Trophoblast cell (in vitro differentiated cells and primary cell): ENCODE results near the gene TBX20.
"Not testable (repeated sequence)": the region's sequence is repeated elsewhere in the genome, so short reads cannot be mapped to it uniquely, and the experiment has no call there.

Source experiments
- DNase-seq, 2 donors: peaks; one replicate each; pipeline ENCODE4 v3.0.0-alpha.2; 2016
- H2AFZ ChIP-seq: 2 replicates; pipeline ENCODE4 v1.6.1; 2013; ENCODE audit warnings: low read length, moderate library complexity, mild to moderate bottlenecking; ENCODE audit not compliant: insufficient read depth, poor library complexity
- H2AK5ac ChIP-seq: 2 replicates; pipeline ENCODE4 v1.6.1; 2013; ENCODE audit warnings: mild to moderate bottlenecking, low read length
- H2BK120ac ChIP-seq: 2 replicates; pipeline ENCODE4 v1.6.1; 2013; ENCODE audit warnings: low read length, mild to moderate bottlenecking, moderate library complexity; ENCODE audit not compliant: insufficient read depth, poor library complexity
- H2BK12ac ChIP-seq: 2 replicates; pipeline ENCODE4 v1.6.1; 2013; ENCODE audit warnings: mild to moderate bottlenecking, low read length, moderate library complexity
- H2BK5ac ChIP-seq: 2 replicates; pipeline ENCODE4 v1.6.1; 2013; ENCODE audit warnings: low read length, low read depth, moderate library complexity, mild to moderate bottlenecking; ENCODE audit not compliant: poor library complexity
- H3K14ac ChIP-seq: 2 replicates; pipeline ENCODE4 v1.6.1; 2013; ENCODE audit warnings: mild to moderate bottlenecking, low read length
- H3K18ac ChIP-seq: 2 replicates; pipeline ENCODE4 v1.6.1; 2013; ENCODE audit warnings: mild to moderate bottlenecking, low read length
- H3K23ac ChIP-seq: 2 replicates; pipeline ENCODE4 v1.6.1; 2013; ENCODE audit warnings: low read length
- H3K27ac ChIP-seq: 2 replicates; pipeline ENCODE4 v1.5.1; 2013; ENCODE audit warnings: low read depth, mild to moderate bottlenecking, inconsistent platforms, low read length, moderate library complexity
- H3K27me3 ChIP-seq: 2 replicates; pipeline ENCODE4 v1.6.1; 2013; ENCODE audit warnings: inconsistent platforms, mild to moderate bottlenecking, low read length, moderate library complexity; ENCODE audit not compliant: insufficient read depth
- H3K36me3 ChIP-seq, 2 experiments: 1 replicate in 1 of 2; 2 replicates in 1 of 2; pipeline ENCODE4 v1.6.1; 2013; ENCODE audit warnings: low read length in 2 of 2, mild to moderate bottlenecking in 2 of 2, moderate library complexity in 1 of 2; ENCODE audit not compliant: insufficient read depth in 2 of 2, control insufficient read depth in 1 of 2
- H3K4ac ChIP-seq: 2 replicates; pipeline ENCODE4 v1.6.1; 2013; ENCODE audit warnings: low read depth, mild to moderate bottlenecking, low read length, moderate library complexity
- H3K4me1 ChIP-seq, 2 experiments: 1 replicate in 1 of 2; 2 replicates in 1 of 2; pipeline ENCODE4 v1.6.1; 2013; ENCODE audit warnings: low read length in 2 of 2, mild to moderate bottlenecking in 2 of 2, moderate library complexity in 1 of 2; ENCODE audit not compliant: insufficient read depth in 2 of 2, control insufficient read depth in 1 of 2
- H3K4me2 ChIP-seq: 2 replicates; pipeline ENCODE4 v1.6.1; 2013; ENCODE audit warnings: inconsistent platforms, mild to moderate bottlenecking, low read length, moderate library complexity
- H3K4me3 ChIP-seq: 2 replicates; pipeline ENCODE4 v1.5.1; 2013; ENCODE audit warnings: mild to moderate bottlenecking, low read depth, low read length, inconsistent platforms
- H3K79me1 ChIP-seq: one replicate; pipeline ENCODE4 v1.6.1; 2013; ENCODE audit warnings: low read length
- H3K79me2 ChIP-seq: 2 replicates; pipeline ENCODE4 v1.6.1; 2013; ENCODE audit warnings: low read length, mild to moderate bottlenecking; ENCODE audit not compliant: control insufficient read depth, insufficient read depth, poor library complexity
- H3K9ac ChIP-seq: 2 replicates; pipeline ENCODE4 v1.6.1; 2013; ENCODE audit warnings: mild to moderate bottlenecking, low read length
- H3K9me3 ChIP-seq: 2 replicates; pipeline ENCODE4 v1.6.1; 2013; ENCODE audit warnings: low read depth, mild to moderate bottlenecking, control low read depth, inconsistent platforms, low read length; ENCODE audit not compliant: insufficient read depth
- H4K12ac ChIP-seq: 2 replicates; pipeline ENCODE4 v1.6.1; 2013; ENCODE audit warnings: low read depth, mild to moderate bottlenecking, low read length, moderate library complexity
- H4K8ac ChIP-seq: 2 replicates; pipeline ENCODE4 v1.6.1; 2013; ENCODE audit warnings: low read depth, mild to moderate bottlenecking, low read length, moderate library complexity
- H4K91ac ChIP-seq: one replicate; pipeline ENCODE4 v1.6.1; 2013; ENCODE audit warnings: low read depth, mild to moderate bottlenecking, low read length, moderate library complexity
- WGBS: extraction: QIAGEN DNeasy Blood & Tissue Kit; methylation state at CpG from one replicate; pipeline ENCODE4 v1.1.7; 2013; ENCODE audit warnings: missing lambda C conversion rate; ENCODE audit not compliant: insufficient read length, insufficient coverage; ENCODE audit errors: extremely low coverage; 5-methylcytosine and 5-hydroxymethylcytosine counted together

Gene TBX20

DNA sequence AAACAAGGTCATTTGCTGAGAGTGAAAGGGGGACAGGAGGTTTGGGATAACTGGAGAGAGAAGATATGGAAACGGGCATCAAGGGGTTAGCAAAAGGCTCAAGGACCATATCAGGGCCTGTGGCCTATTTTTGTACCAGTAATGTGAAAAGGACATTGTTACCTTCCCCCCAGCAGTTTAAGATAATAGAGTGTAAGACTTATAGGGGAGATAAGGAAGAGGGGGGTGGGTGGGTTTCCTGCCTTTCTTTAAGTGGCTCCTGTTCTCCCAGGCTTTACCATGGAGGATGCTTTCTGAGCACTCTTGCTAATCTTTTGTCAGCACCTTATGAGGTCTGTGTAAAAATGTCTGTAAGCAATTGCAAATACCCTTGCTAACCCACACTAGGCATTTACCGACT is 80.7 kb downstream of the TBX20 start:
- H2AK5ac ChIP-seq, H3K9ac ChIP-seq, H3K9me3 ChIP-seq, H3K4me2 ChIP-seq, H3K27me3 ChIP-seq, H2AFZ ChIP-seq, H3K23ac ChIP-seq, H3K79me1 ChIP-seq, H4K8ac ChIP-seq, H4K91ac ChIP-seq, H2BK12ac ChIP-seq, H3K4ac ChIP-seq, H3K79me2 ChIP-seq, H3K4me3 ChIP-seq, H2BK5ac ChIP-seq, H3K36me3 ChIP-seq, H3K18ac ChIP-seq, H3K27ac ChIP-seq, H3K14ac ChIP-seq, DNase-seq, H4K12ac ChIP-seq, H2BK120ac ChIP-seq, H3K4me1 ChIP-seq: not testable (repeated sequence)
- WGBS = no CpG with 5 or more reads among the region's 2 CpGs

DNA sequence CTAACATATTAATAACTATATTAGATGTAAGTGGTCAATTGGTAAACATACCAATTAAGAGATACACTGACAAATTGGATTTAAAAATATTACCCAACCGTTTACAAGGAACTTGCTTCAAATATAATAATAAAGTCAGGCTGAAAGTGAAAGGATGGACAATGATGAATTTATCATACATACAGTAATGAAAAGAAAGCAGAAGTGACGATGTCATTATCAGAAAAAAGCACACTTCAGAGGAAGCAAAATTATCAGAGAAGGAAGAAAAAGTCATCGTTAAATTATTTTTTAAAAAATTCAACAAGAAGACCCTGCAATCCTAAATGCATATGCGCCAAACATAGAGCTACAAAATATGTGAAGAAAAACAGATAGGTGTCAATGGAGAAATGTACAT is 81.8 kb downstream of the TBX20 start:
- not testable (repeated sequence) for H3K4me1 ChIP-seq, H2AK5ac ChIP-seq, H4K12ac ChIP-seq, H3K27me3 ChIP-seq, H3K4me2 ChIP-seq, H3K14ac ChIP-seq, H3K9ac ChIP-seq, H3K18ac ChIP-seq, DNase-seq, H3K23ac ChIP-seq, H4K91ac ChIP-seq, H2AFZ ChIP-seq, H2BK5ac ChIP-seq, H3K9me3 ChIP-seq, H2BK120ac ChIP-seq, H3K79me2 ChIP-seq, H2BK12ac ChIP-seq, H3K36me3 ChIP-seq, H3K27ac ChIP-seq, H3K4me3 ChIP-seq, H4K8ac ChIP-seq, H3K79me1 ChIP-seq, H3K4ac ChIP-seq
- no CpG with 5 or more reads among the region's 4 CpGs for WGBS

- H3K14ac ChIP-seq, H3K27ac ChIP-seq, H4K12ac ChIP-seq, H3K9me3 ChIP-seq, H4K8ac ChIP-seq, H3K18ac ChIP-seq, H3K4me3 ChIP-seq, H2AFZ ChIP-seq, H2BK5ac ChIP-seq, H2BK12ac ChIP-seq, DNase-seq, H3K4ac ChIP-seq, H3K4me2 ChIP-seq, H3K36me3 ChIP-seq, H3K27me3 ChIP-seq, H3K79me2 ChIP-seq, H3K23ac ChIP-seq, H3K4me1 ChIP-seq, H2AK5ac ChIP-seq, H4K91ac ChIP-seq, H3K79me1 ChIP-seq, H3K9ac ChIP-seq, H2BK120ac ChIP-seq: not testable (repeated sequence)
Measured at GRCh38 chr7:35167658-35168057, 86.2 kb downstream of the TBX20 start.

GRCh38 chr7:35167158-35167557 is 86.7 kb downstream of the TBX20 start:
- not testable (repeated sequence) for H2AK5ac ChIP-seq, H3K18ac ChIP-seq, H3K79me1 ChIP-seq, H3K27ac ChIP-seq, H3K4me2 ChIP-seq, H2AFZ ChIP-seq, H3K36me3 ChIP-seq, H2BK120ac ChIP-seq, H3K4me1 ChIP-seq, H3K23ac ChIP-seq, DNase-seq, H3K4me3 ChIP-seq, H2BK12ac ChIP-seq, H4K91ac ChIP-seq, H3K27me3 ChIP-seq, H4K8ac ChIP-seq, H3K14ac ChIP-seq, H2BK5ac ChIP-seq, H4K12ac ChIP-seq, H3K9me3 ChIP-seq, H3K79me2 ChIP-seq, H3K9ac ChIP-seq, H3K4ac ChIP-seq
- whole genome bisulfite sequencing = no CpG with 5 or more reads among the region's 1 CpG
